Measurements from ENCODE around the gene GSTM5. TPM values are rescaled to one million over a fixed set of nuclear protein-coding genes. Genes with fewer than 3 reads are reported as not detected.
A peak's percentile ranks its signal among the peaks of the same experiment; 100 is the strongest.
"Not testable (repeated sequence)": the region's sequence is repeated elsewhere in the genome, so short reads cannot be mapped to it uniquely, and the experiment has no call there.

GSTM5 gene
- total and polyA plus RNA-seq, 7 experiments from 2014 or later: 0.42 to 0.81 TPM; not detected in 5

DNA sequence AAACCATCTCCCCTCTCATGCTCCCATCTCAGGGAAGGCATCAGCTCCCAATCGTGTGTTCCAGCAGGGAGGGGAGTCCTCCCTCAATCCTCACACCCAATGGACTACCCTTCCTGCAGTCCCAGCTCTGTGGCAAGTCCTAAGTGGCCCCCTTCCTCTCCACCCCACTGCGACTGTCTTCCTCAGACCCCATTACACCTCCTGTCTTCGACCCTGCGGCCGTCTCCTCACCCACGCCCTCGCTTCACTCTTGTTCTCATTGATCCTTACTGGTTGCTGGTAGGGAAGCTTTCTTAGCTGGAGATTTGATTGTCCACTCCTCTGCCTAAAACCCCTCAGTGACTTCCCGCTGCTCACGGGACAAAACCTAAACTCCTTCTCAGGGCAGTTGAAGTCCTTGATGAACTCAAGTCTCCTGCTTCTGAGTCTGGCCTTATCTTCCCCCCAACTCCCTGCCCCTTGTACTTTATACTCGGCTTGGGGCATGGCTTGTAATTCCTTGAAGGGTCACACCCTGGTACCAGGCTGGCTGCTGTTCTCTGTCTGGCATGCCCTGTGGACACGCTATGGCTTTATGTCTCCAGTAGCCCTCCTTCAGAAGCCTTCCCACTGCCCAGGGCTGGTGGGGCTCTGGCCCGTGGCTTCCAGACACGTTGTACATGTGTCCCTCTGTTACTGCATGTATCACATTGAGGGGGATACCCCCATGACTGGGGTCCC is 54.0 kb downstream of the GSTM5 start:
- ChIA-PET POLR2A (no interaction called here), CTCF (no interaction called here)

GRCh38 chr1:109766991-109767636 is 55.1 kb downstream of the GSTM5 start:
- intact Hi-C loops (cut with micrococcal nuclease); H3K4me1 Mint-ChIP-seq; H3K9me3 ChIP-seq (ENCODE audit: control insufficient read depth in 2 of 3, low read length in 3 of 3); H3K36me3 Mint-ChIP-seq; POLR2A ChIA-PET; H3K4me1 ChIP-seq (ENCODE audit: control insufficient read depth in 2 of 2, insufficient read depth in 2 of 2, low read length in 2 of 2); H3K27ac ChIP-seq (ENCODE audit: low read depth, low read length); H3K27me3 Mint-ChIP-seq; H3K27me3 ChIP-seq (ENCODE audit: control insufficient read depth in 2 of 2, insufficient read depth in 2 of 2, low read length in 2 of 2); ATAC-seq; H3K36me3 ChIP-seq (ENCODE audit: control insufficient read depth in 2 of 3, insufficient read depth in 3 of 3, low read length in 3 of 3); H3K4me3 ChIP-seq (ENCODE audit: low read length); CTCF ChIA-PET; H3K4me3 Mint-ChIP-seq; H3K9me3 Mint-ChIP-seq; H3K27ac Mint-ChIP-seq: not testable (repeated sequence)
- DNase-seq: peak in 2 of 9 donors; percentile 2 to 11

More for the DNA sequence above, 54.0 kb downstream of the GSTM5 start:
- H3K9me3 Mint-ChIP-seq: no peaks in the 10 kb centered on the region
- no peak overlapping the region for H3K27ac Mint-ChIP-seq
- no peaks in the 10 kb centered on the region for H3K36me3 Mint-ChIP-seq
- ATAC-seq (no peak), DNase-seq (peak in 2 of 9 donors; percentile 2 to 9)
- peaks cover 0 to 4% (median 0%) of the 10 kb centered on the region in 7 donors for H3K4me1 Mint-ChIP-seq
- no peaks in the 10 kb centered on the region for H3K27me3 ChIP-seq (ENCODE audit: control insufficient read depth in 2 of 2, insufficient read depth in 2 of 2, low read length in 2 of 2)
- no peak overlapping the region for H3K4me3 Mint-ChIP-seq
- H3K27me3 Mint-ChIP-seq: peaks cover 0 to 7% (median 0%) of the 10 kb centered on the region in 5 donors
- H3K4me3 ChIP-seq (ENCODE audit: low read length): no peak overlapping the region
- H3K4me1 ChIP-seq (ENCODE audit: control insufficient read depth in 2 of 2, insufficient read depth in 2 of 2, low read length in 2 of 2): no peaks in the 10 kb centered on the region
- no peaks in the 10 kb centered on the region for H3K36me3 ChIP-seq (ENCODE audit: control insufficient read depth in 2 of 3, insufficient read depth in 3 of 3, low read length in 3 of 3)
- H3K27ac ChIP-seq (ENCODE audit: low read depth, low read length): no peak overlapping the region
- intact Hi-C loops (cut with micrococcal nuclease): no loop called here
- H3K9me3 ChIP-seq (ENCODE audit: control insufficient read depth in 2 of 3, low read length in 3 of 3): no peaks in the 10 kb centered on the region

Other genes with a start within 250 kb of the GSTM5 start
- not detected for gene SYPL2, start 245.7 kb upstream of the GSTM5 start, total RNA-seq
- under 1 TPM in 1 of 2 donors, not detected in 1; 0.43 TPM for gene SYPL2, start 245.7 kb upstream of the GSTM5 start, polyA plus RNA-seq
- gene ATXN7L2, start 228.3 kb upstream of the GSTM5 start, total RNA-seq: 10 to 100 TPM; 10.5 to 12.8 (median 11.7) TPM
- gene ATXN7L2, start 228.3 kb upstream of the GSTM5 start, polyA plus RNA-seq: 10 to 100 TPM in 1 of 2 donors, 1 to 10 TPM in 1; 4.9 to 15.2 TPM
- 10 to 100 TPM; 19.6 to 41.5 (median 24.1) TPM for gene CYB561D1, start 218.2 kb upstream of the GSTM5 start, total RNA-seq
- gene CYB561D1, start 218.2 kb upstream of the GSTM5 start, polyA plus RNA-seq: 10 to 100 TPM; 13.5 to 25.3 TPM
- gene AMIGO1, start 202.5 kb upstream of the GSTM5 start, total RNA-seq: 10 to 100 TPM in 3 of 5 experiments, 1 to 10 TPM in 2; 2.9 to 42.2 (median 17.7) TPM
- gene AMIGO1, start 202.5 kb upstream of the GSTM5 start, polyA plus RNA-seq: 10 to 100 TPM; 17.4 to 36.2 TPM
- under 1 TPM; 0.05 to 0.58 (median 0.42) TPM for gene GPR61, start 172.4 kb upstream of the GSTM5 start, total RNA-seq
- under 1 TPM in 1 of 2 donors, not detected in 1; 0.45 TPM for gene GPR61, start 172.4 kb upstream of the GSTM5 start, polyA plus RNA-seq
- gene GNAI3, start 163.6 kb upstream of the GSTM5 start, total RNA-seq: 1 to 10 TPM; 4.9 to 9.3 (median 7.0) TPM
- gene GNAI3, start 163.6 kb upstream of the GSTM5 start, polyA plus RNA-seq: 1 to 10 TPM; 7.2 to 7.7 TPM
- under 1 TPM in 1 of 5 experiments, not detected in 4; 0.39 TPM for gene GNAT2, start 92.6 kb upstream of the GSTM5 start, total RNA-seq
- not detected for gene GNAT2, start 92.6 kb upstream of the GSTM5 start, polyA plus RNA-seq
- 100 to 1,000 TPM in 3 of 5 experiments, 10 to 100 TPM in 2; 82.8 to 403 (median 119) TPM for gene AMPD2, start 92.4 kb upstream of the GSTM5 start, total RNA-seq
- 10 to 100 TPM; 26.2 to 51.7 TPM for gene AMPD2, start 92.4 kb upstream of the GSTM5 start, polyA plus RNA-seq
- gene GSTM4, start 56.2 kb upstream of the GSTM5 start, total RNA-seq: 10 to 100 TPM; 14.2 to 28.4 (median 16.1) TPM
- gene GSTM4, start 56.2 kb upstream of the GSTM5 start, polyA plus RNA-seq: 10 to 100 TPM in 1 of 2 donors, 1 to 10 TPM in 1; 3.1 to 15.0 TPM
- 100 to 1,000 TPM in 3 of 5 experiments, 10 to 100 TPM in 2; 52.2 to 201 (median 109) TPM for gene GSTM2, start 44.2 kb upstream of the GSTM5 start, total RNA-seq
- 10 to 100 TPM; 64.6 to 72.2 TPM for gene GSTM2, start 44.2 kb upstream of the GSTM5 start, polyA plus RNA-seq
- 10 to 100 TPM in 2 of 5 experiments, not detected in 3; 45.9 to 83.6 TPM for gene GSTM1, start 24.4 kb upstream of the GSTM5 start, total RNA-seq
- 10 to 100 TPM in 1 of 2 donors, not detected in 1; 62.4 TPM for gene GSTM1, start 24.4 kb upstream of the GSTM5 start, polyA plus RNA-seq
- gene GSTM3, start 28.8 kb downstream of the GSTM5 start, total RNA-seq: 10 to 100 TPM in 2 of 5 experiments, 1 to 10 TPM in 3; 1.9 to 13.9 (median 7.7) TPM
- gene GSTM3, start 28.8 kb downstream of the GSTM5 start, polyA plus RNA-seq: 100 to 1,000 TPM in 1 of 2 donors, 10 to 100 TPM in 1; 75.6 to 130 TPM
- gene EPS8L3, start 51.7 kb downstream of the GSTM5 start, total RNA-seq: not detected
- not detected for gene EPS8L3, start 51.7 kb downstream of the GSTM5 start, polyA plus RNA-seq
- gene CSF1, start 198.6 kb downstream of the GSTM5 start, total RNA-seq: 100 to 1,000 TPM in 1 of 5 experiments, 10 to 100 TPM in 1, 1 to 10 TPM in 3; 1.4 to 125 (median 5.9) TPM
- 1 to 10 TPM in 1 of 2 donors, under 1 TPM in 1; 0.94 to 2.2 TPM for gene CSF1, start 198.6 kb downstream of the GSTM5 start, polyA plus RNA-seq